ENCODE measurements around the gene HOXA13. TPM values are rescaled to one million over a fixed set of nuclear protein-coding genes. Genes with fewer than 3 reads are reported as not detected.

The HOXA13 gene
- total RNA-seq, 2 experiments from 2014 or later, result 0.32 to 0.54 TPM

DNA sequence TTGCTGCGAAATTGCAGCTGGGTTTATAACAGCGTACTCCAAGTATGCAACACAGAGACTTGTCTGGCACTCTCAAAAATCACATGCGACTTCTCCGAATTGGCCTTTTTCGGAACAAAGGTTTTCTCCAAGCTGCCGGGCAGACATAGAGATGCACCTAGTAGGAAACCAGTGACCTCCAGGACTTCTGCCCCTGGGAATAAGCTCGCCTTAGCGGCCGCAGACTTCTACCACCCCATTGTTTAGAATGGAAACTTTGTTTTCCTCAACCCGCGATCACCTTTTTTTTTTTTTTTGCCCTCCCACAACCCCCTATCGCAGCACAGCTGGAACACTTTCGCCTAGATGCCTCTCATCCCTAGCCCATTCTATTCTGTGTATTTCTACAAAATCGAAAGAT lies 20.9 kb downstream of the HOXA13 start:
- Histone ChIP-seq H4K20me1 (ENCODE audit: insufficient read depth, low read length) (no peaks in the 10 kb centered on the region), H2AFZ (ENCODE audit: low read length) (no peak overlapping the region), H3K9me2 (ENCODE audit: insufficient read depth, low read length) (no peaks in the 10 kb centered on the region), H3K9me3 (ENCODE audit: low read length) (no peaks in the 10 kb centered on the region), H3K36me3 (ENCODE audit: insufficient read depth, low read length) (no peaks in the 10 kb centered on the region), H3K79me2 (ENCODE audit: insufficient read depth, low read depth, low read length) (no peaks in the 10 kb centered on the region), H3K4me1 (ENCODE audit: insufficient read depth, low read length, poor library complexity, severe bottlenecking) (no peaks in the 10 kb centered on the region), H3K27ac (ENCODE audit: low read depth, low read length, poor library complexity, severe bottlenecking) (no peak overlapping the region), H3K4me2 (ENCODE audit: low read length) (no peak overlapping the region), H3K4me3 (ENCODE audit: low read depth, low read length, poor library complexity, severe bottlenecking) (no peak overlapping the region)
- intact Hi-C loops (cut with micrococcal nuclease; ENCODE audit: unreplicated experiment), result no loop called here
- no peak for DNase-seq (ENCODE audit: low spot score)
- ChIA-PET CTCF (ENCODE audit: unreplicated experiment) (interaction anchor here (0.7 kb wide), 1 partner anchor 23 kb away, joined by 3 read pairs; no protein-coding TSS in a partner anchor), POLR2A (interaction anchor here (0.5 kb wide), 1 partner anchor 312 kb away, joined by 4 read pairs; no protein-coding TSS in a partner anchor)
- TF ChIP-seq, protein P1, sequence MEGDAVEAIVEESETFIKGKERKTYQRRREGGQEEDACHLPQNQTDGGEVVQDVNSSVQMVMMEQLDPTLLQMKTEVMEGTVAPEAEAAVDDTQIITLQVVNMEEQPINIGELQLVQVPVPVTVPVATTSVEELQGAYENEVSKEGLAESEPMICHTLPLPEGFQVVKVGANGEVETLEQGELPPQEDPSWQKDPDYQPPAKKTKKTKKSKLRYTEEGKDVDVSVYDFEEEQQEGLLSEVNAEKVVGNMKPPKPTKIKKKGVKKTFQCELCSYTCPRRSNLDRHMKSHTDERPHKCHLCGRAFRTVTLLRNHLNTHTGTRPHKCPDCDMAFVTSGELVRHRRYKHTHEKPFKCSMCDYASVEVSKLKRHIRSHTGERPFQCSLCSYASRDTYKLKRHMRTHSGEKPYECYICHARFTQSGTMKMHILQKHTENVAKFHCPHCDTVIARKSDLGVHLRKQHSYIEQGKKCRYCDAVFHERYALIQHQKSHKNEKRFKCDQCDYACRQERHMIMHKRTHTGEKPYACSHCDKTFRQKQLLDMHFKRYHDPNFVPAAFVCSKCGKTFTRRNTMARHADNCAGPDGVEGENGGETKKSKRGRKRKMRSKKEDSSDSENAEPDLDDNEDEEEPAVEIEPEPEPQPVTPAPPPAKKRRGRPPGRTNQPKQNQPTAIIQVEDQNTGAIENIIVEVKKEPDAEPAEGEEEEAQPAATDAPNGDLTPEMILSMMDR (conservative IDR thresholded peaks at IDR 0.05; ENCODE audit: low read length), result no peak
- no peak for TF ChIP-seq EZH2phosphoT487 (IDR thresholded peaks at IDR 0.05; ENCODE audit: borderline replicate concordance, low read depth, low read length)
- no TSS peak for BruUV-seq (replicated peaks)

DNA sequence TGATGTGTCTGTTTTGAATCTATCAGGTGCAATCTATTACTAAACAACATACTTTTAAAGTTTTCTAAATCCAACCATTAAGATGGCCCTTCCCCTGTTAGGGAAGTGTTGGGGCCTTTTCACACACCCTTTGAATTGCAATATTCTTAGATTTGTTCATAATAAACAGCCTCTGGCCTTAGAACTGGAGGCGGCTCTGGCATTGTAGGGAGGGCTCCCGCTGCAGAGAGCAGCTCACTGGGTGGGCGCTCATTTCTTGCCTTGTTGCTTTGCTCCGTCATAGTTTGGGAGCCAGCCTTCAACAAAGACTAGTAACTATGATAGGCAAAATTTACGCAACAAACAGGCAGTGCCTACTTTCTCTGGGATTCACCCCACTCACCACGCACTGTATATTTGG lies 21.5 kb downstream of the HOXA13 start:
- TF ChIP-seq EZH2phosphoT487 (IDR thresholded peaks at IDR 0.05; ENCODE audit: borderline replicate concordance, low read depth, low read length), result no peak
- TF ChIP-seq, protein P1 (conservative IDR thresholded peaks at IDR 0.05; ENCODE audit: low read length), result no peak
- no peak overlapping the region for H3K27ac ChIP-seq (ENCODE audit: low read depth, low read length, poor library complexity, severe bottlenecking)
- H3K79me2 ChIP-seq (ENCODE audit: insufficient read depth, low read depth, low read length), result no peaks in the 10 kb centered on the region
- intact Hi-C loops (cut with micrococcal nuclease; ENCODE audit: unreplicated experiment), result no loop called here
- H3K4me2 ChIP-seq (ENCODE audit: low read length), result no peak overlapping the region
- POLR2A ChIA-PET, result interaction anchor here (0.5 to 0.6 kb wide), 2 partner anchors 312 to 330 kb away, joined by 4 read pairs; no protein-coding TSS in a partner anchor
- no TSS peak for BruUV-seq (replicated peaks)
- CTCF ChIA-PET (ENCODE audit: unreplicated experiment), result no interaction called here
- DNase-seq (ENCODE audit: low spot score), result no peak
- no peak overlapping the region for H2AFZ ChIP-seq (ENCODE audit: low read length)
- H3K9me2 ChIP-seq (ENCODE audit: insufficient read depth, low read length), result no peaks in the 10 kb centered on the region
- H3K4me3 ChIP-seq (ENCODE audit: low read depth, low read length, poor library complexity, severe bottlenecking), result no peak overlapping the region
- H3K4me1 ChIP-seq (ENCODE audit: insufficient read depth, low read length, poor library complexity, severe bottlenecking), result no peaks in the 10 kb centered on the region
- H3K9me3 ChIP-seq (ENCODE audit: low read length), result no peaks in the 10 kb centered on the region
- H4K20me1 ChIP-seq (ENCODE audit: insufficient read depth, low read length), result no peaks in the 10 kb centered on the region
- H3K36me3 ChIP-seq (ENCODE audit: insufficient read depth, low read length), result no peaks in the 10 kb centered on the region

DNA sequence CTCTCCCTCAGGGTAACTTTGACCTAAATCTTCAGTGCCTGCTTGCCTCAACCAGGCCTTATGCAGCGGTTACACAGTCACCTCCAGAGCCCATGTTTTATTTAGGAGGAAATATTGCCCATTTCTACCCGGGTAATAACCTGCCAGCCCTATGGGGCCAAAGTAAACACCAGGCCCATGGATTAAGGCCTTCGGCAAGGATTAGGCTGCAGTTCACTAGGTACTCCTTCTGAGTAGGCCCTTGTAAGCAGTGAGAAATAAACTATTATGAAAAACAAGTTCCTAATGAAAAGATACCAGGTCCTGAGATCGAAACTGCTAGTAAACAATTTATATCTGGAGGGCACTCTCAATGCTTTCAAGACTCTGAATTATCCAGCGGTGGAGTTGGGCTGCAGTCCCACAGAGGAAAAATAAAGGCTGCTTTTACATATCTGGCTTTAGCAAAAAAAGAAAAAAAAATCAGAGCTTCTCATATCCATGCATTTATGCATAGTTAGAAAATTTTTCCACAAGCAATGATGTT lies 22.0 kb downstream of the HOXA13 start:
- Histone ChIP-seq H4K20me1 (ENCODE audit: insufficient read depth, low read length) (no peaks in the 10 kb centered on the region), H2AFZ (ENCODE audit: low read length) (no peak overlapping the region), H3K4me1 (ENCODE audit: insufficient read depth, low read length, poor library complexity, severe bottlenecking) (no peaks in the 10 kb centered on the region), H3K9me3 (ENCODE audit: low read length) (no peaks in the 10 kb centered on the region), H3K27ac (ENCODE audit: low read depth, low read length, poor library complexity, severe bottlenecking) (no peak overlapping the region), H3K9me2 (ENCODE audit: insufficient read depth, low read length) (no peaks in the 10 kb centered on the region), H3K79me2 (ENCODE audit: insufficient read depth, low read depth, low read length) (no peaks in the 10 kb centered on the region), H3K4me2 (ENCODE audit: low read length) (no peak overlapping the region), H3K36me3 (ENCODE audit: insufficient read depth, low read length) (no peaks in the 10 kb centered on the region), H3K4me3 (ENCODE audit: low read depth, low read length, poor library complexity, severe bottlenecking) (no peak overlapping the region)
- POLR2A ChIA-PET, result interaction anchor here (0.6 kb wide), 2 partner anchors 329 to 1555 kb away, joined by 3 to 4 read pairs; no protein-coding TSS in a partner anchor
- CTCF ChIA-PET (ENCODE audit: unreplicated experiment), result no interaction called here
- intact Hi-C loops (cut with micrococcal nuclease; ENCODE audit: unreplicated experiment), result no loop called here
- no peak for DNase-seq (ENCODE audit: low spot score)
- TF ChIP-seq EZH2phosphoT487 (IDR thresholded peaks at IDR 0.05; ENCODE audit: borderline replicate concordance, low read depth, low read length), result no peak
- TF ChIP-seq, protein P1 (conservative IDR thresholded peaks at IDR 0.05; ENCODE audit: low read length), result no peak
- no TSS peak for BruUV-seq (replicated peaks)

All from OCI-LY7 (cell line).